GM06990 (cell line): ENCODE measurements around the gene TMIGD1.

Experiments used
- DNase-seq: peaks from one replicate; pipeline ENCODE4 v3.0.0-alpha.2; 2011; ENCODE audit not compliant: insufficient read length; ENCODE audit errors: extremely low read depth
- H3K27me3 ChIP-seq: replicated peaks from 2 replicates; pipeline ENCODE4 v1.6.0; 2011; ENCODE audit warnings: low read length; ENCODE audit not compliant: control insufficient read depth, insufficient read depth
- H3K36me3 ChIP-seq: 2 replicates; pipeline ENCODE4 v1.5.1; 2011; ENCODE audit warnings: low read length; ENCODE audit not compliant: control insufficient read depth, insufficient read depth
- H3K4me3 ChIP-seq: replicated peaks from 2 replicates; pipeline ENCODE4 v1.5.1; 2011; ENCODE audit warnings: low read depth, mild to moderate bottlenecking, control low read depth, low read length
- TF ChIP-seq, protein P1 (sequence below): IDR thresholded peaks from 2 replicates; pipeline ENCODE4 v1.5.1; 2011; ENCODE audit warnings: low read length, control low read depth, mild to moderate bottlenecking, inconsistent platforms; ENCODE audit not compliant: insufficient read depth, poor library complexity, severe bottlenecking

Gene TMIGD1

GRCh38 chr17:30314474-30314873 is 19.4 kb downstream of the TMIGD1 start:
- TF ChIP-seq, protein P1, sequence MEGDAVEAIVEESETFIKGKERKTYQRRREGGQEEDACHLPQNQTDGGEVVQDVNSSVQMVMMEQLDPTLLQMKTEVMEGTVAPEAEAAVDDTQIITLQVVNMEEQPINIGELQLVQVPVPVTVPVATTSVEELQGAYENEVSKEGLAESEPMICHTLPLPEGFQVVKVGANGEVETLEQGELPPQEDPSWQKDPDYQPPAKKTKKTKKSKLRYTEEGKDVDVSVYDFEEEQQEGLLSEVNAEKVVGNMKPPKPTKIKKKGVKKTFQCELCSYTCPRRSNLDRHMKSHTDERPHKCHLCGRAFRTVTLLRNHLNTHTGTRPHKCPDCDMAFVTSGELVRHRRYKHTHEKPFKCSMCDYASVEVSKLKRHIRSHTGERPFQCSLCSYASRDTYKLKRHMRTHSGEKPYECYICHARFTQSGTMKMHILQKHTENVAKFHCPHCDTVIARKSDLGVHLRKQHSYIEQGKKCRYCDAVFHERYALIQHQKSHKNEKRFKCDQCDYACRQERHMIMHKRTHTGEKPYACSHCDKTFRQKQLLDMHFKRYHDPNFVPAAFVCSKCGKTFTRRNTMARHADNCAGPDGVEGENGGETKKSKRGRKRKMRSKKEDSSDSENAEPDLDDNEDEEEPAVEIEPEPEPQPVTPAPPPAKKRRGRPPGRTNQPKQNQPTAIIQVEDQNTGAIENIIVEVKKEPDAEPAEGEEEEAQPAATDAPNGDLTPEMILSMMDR, result no peak
- Histone ChIP-seq H3K27me3 (no peaks in the 10 kb centered on the region; the same call in 1 of the 2 replicates), H3K4me3 (no peak overlapping the region), H3K36me3 (no peaks in the 10 kb centered on the region)
- no peak for DNase-seq

DNA sequence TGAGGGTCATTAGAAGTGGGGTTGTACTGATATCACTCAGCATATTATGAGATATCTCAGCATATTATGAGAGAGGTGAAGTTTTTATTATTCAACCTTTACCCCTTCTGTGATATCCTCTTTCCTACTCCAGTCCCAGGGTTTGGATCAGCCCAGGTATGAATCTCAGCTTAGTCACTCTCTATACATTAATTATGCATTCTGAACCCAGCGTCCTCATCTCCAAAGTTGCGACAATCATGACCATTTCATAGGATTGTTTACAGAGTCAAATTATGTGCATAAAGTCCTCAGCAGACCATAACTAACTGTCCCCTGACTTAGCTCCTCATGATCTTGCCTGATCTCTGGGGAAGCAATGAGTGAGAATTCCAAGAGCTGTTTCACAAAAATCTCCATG is 21.6 kb downstream of the TMIGD1 start:
- TF ChIP-seq, protein P1, result no peak
- Histone ChIP-seq H3K4me3 (no peak overlapping the region), H3K27me3 (no peaks in the 10 kb centered on the region), H3K36me3 (no peaks in the 10 kb centered on the region)
- no peak for DNase-seq

DNA sequence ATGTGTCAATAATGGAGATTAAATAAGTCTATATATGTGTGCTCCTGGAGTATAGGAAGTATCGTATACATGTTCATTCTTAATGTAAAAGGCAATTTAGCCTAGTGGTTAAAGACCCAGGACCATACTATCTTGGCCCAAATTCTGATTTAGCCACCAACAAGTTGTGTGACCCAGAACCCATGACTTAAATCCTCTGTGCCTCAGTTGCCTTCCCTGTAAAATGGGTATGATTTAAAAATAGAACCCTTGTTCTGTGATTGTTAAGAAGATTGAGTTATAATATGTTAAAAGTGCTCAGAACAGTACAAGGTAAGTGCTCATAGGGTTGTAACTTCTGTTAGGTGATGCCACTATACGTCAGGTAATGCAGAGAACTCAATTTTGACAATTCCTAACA is 23.3 kb downstream of the TMIGD1 start:
- H3K4me3 ChIP-seq, result no peak overlapping the region
- no peaks in the 10 kb centered on the region for H3K36me3 ChIP-seq
- H3K27me3 ChIP-seq, result no peaks in the 10 kb centered on the region
- TF ChIP-seq, protein P1, result no peak
- no peak for DNase-seq

GRCh38 chr17:30309591-30309990 is 24.3 kb downstream of the TMIGD1 start:
- TF ChIP-seq, protein P1, result no peak
- no peak for DNase-seq
- Histone ChIP-seq H3K36me3 (no peaks in the 10 kb centered on the region), H3K27me3 (no peaks in the 10 kb centered on the region), H3K4me3 (no peak overlapping the region)

DNA sequence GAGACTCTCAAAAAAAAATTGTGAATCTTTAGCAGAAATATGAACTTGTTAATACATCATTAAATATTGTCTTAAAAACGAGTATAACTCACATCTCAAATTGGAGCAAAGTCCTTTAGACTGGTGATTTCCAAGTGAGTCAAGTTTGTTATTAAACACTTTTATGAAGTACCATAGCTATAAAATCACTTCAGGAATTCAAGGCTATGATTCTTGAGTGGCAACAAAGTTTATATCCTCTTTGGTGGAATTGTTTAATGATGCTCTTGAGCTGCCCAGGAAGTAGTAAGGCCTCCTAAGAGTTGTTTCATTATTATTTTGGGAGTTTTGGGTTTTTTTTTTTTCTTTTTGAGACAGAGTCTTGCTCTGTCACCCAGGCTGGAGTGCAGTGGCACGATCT is 25.5 kb downstream of the TMIGD1 start:
- no peaks in the 10 kb centered on the region for H3K36me3 ChIP-seq
- no peak for DNase-seq
- H3K27me3 ChIP-seq, result no peaks in the 10 kb centered on the region
- TF ChIP-seq, protein P1, result no peak
- H3K4me3 ChIP-seq, result no peak overlapping the region

DNA sequence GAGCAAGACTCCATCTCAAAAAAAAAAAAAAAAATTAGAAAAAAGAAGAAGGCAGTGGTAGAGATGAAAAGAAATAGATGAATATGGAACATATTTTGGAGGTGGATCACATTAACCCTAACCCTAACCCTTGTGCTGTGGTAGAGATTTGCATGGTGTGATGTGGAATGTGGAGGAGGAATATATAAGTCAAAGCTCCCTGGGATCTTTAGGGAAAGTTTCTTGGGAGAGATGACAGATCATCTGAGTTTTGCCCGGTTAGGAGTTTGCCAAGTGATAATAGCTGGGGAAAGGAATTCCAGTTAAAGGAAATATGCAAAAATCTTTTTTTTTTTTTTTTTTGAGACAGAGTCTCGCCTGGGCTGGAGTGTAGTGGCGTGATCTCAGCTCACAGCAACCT is 29.1 kb downstream of the TMIGD1 start:
- no peaks in the 10 kb centered on the region for H3K27me3 ChIP-seq
- no peaks in the 10 kb centered on the region for H3K36me3 ChIP-seq
- no peak overlapping the region for H3K4me3 ChIP-seq
- TF ChIP-seq, protein P1, result no peak
- no peak for DNase-seq
